ENCODE data around the gene ANKIB1.
"Not testable (repeated sequence)": the region's sequence is repeated elsewhere in the genome, so short reads cannot be mapped to it uniquely, and the experiment has no call there.

Gene ANKIB1

DNA sequence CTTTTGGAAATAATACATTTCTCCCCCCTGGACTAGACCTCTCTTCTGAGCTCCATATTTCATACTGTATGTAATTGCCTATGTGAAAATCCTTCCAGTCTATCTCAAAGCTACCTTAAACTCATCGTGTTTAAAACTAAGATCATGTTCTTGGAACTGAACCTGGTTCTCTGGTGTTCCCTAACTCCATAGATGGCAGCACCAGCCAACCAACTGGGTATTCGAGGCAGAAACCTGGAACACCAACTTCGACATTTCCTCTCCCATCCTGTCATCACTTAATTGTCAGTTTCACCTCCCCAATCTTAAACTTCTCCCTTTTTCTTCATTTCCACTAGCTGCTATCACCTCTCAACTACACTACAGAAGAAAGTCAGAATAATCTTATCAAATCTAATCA is 87.0 kb downstream of the ANKIB1 start:
- DNase-seq (ENCODE audit: low read depth), result no peak

GRCh38 chr7:92333866-92334265 is 88.1 kb downstream of the ANKIB1 start:
- no peak for DNase-seq (ENCODE audit: low read depth)

DNA sequence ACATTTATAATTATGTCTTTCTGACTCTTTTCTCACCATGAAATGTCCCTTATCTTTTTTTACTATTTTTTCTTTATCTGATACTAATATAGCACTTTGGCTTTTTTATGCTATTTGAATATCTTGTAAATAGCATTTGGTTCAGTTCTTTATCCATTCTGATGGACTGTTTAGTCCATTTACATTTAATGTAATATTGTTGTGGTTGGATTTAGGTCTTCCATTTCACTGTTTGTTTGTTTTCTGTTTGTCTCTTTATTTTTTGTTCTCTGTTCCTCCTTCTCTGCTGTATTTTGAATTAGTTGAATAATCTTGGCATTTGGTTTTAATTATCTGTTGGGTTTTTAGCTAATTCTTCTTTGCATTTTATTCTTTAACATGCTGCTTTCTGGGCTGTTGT is 89.8 kb downstream of the ANKIB1 start:
- no peak for DNase-seq (ENCODE audit: low read depth)

- DNase-seq (ENCODE audit: low read depth), result no peak
These were observed 91.0 kb downstream of the ANKIB1 start for GRCh38 chr7:92336662-92337340.

DNA sequence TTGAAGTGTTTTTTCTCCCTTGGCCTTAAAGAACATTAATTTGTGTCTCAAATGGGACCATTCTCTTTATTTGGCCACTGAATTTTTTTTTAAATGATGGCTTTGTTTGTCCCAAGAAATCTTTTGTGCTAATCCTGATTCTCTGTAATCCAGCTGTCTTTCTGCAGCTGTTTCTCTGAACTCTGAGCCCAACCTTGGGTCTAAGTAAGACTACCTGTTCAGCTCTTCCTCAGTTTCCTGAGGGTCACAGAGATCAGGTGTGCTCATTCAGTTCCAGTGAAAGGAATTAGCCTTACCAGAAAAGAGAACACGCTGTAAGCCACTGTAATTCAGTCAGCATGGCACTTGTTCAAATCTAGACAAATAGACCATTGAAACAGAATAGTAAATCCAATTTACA is 94.2 kb downstream of the ANKIB1 start:
- DNase-seq (ENCODE audit: low read depth), result no peak

- no peak for DNase-seq (ENCODE audit: low read depth)
These were observed 97.9 kb downstream of the ANKIB1 start for GRCh38 chr7:92343714-92344113.

GRCh38 chr7:92352009-92352408 is 106.2 kb downstream of the ANKIB1 start:
- no peak for DNase-seq (ENCODE audit: low read depth)

- DNase-seq (ENCODE audit: low read depth), result no peak
These were observed 108.4 kb downstream of the ANKIB1 start for GRCh38 chr7:92354214-92354613.

DNA sequence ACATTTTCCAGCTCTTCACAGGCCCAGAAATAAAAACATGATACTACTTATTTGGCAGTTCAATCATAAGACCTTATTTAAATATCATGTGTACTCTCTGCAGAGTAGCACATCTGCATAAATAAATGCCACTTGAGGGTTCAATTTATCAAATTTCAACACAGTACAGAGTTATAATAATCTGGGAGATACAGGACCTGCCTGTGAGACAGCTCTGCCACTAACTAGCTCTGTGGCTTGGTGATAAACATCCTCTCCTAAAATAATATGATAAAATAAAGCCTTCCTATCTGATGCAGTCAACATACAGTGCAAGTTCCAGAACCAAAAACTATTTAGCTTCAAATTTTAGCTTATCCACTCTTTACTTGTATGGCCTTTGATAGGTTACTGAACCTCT is 110.6 kb downstream of the ANKIB1 start:
- DNase-seq (ENCODE audit: low read depth), result no peak

GRCh38 chr7:92357260-92357659 is 111.5 kb downstream of the ANKIB1 start:
- no peak for DNase-seq (ENCODE audit: low read depth)

DNA sequence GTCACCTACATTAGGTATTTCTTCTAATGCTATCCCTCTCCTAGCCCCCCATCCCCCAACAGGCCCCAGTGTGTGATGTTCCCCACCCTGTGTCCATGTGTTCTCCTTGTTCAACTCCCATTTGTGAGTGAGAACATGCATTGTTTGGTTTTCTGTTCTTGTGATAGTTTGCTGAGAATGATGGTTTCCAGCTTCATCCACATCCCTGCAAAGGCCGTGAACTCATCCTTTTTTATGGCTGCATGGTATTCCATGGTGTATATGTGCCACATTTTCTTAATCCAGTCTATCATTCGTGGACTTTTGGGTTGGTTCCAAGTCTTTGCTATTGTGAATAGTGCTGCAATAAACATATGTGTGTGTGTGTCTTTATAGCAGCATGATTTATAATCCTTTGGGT is 113.4 kb downstream of the ANKIB1 start:
- not testable (repeated sequence) for DNase-seq (ENCODE audit: low read depth)

DNA sequence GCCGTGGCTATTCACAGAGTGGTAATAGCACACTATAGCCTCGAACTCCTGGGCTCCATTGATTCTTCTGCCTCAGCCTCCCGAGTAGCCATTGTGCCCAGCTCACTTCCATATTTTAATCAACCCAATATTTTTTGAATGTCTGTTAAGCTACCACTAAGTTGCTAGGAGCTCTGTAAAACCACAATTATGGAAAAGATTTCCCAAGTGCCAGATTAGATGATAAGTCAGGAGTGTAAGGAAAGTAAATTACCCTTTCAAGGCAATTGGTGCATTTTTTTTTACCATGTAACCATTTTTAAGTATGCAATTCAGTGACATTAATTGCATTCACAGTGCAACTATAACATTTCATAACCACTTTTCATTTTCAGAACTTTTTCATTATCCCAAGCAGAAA is 114.0 kb downstream of the ANKIB1 start:
- no peak for DNase-seq (ENCODE audit: low read depth)

DNA sequence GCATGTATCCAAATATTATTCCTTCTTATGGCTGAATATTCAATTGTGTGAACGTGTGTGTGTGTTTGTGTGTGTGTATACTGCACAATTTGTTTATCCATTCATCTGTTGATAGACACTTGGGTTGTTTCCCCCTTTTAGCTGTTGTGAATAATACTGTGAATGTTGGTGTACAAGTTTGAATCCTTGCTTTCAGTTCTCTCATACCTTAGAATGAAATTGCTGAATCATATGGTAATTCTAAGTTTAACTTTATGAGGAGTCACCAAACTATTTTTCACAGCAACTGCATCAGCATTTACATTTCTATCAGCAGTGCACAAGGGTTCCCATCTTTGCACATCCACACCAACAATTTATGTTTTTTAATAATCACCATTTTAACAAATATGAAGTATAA is 114.6 kb downstream of the ANKIB1 start:
- no peak for DNase-seq (ENCODE audit: low read depth)

DNA sequence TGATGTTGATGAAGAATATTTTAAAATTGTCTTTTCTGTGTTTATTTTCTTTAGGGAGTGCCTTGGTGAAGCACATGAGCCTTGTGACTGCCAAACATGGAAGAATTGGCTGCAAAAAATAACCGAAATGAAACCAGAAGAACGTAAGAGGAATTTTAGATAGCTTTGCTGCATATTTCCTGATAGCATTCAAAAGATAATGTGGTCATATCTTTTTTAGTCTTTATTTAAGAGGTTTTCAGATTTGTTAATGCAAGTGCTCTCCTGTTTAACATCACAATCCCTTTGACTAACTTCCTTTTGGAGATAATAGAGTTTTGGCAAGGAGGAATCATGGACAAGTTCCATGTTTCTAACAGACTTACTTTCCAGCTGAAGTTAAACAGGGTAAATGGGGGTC is 116.4 kb downstream of the ANKIB1 start:
- no peak for DNase-seq (ENCODE audit: low read depth)

DNA sequence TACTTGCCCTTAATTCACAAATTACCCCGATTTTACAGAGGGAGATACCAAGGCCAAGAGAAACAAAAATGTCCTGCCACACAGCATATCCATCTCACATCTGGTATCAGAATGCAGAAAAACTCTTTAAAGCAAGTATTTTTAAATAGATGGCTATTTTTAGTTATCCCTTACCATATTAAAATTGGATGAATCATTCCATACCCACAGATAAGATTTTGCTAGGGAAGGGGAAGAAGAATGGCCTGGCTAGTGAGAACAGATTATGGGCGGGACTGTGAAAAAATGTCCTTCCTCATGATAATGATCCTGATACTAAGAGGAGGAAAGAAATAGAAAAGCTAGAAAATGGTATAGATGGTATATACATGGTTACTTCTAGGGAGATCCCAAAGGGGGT is 121.0 kb downstream of the ANKIB1 start:
- DNase-seq (ENCODE audit: low read depth), result no peak

GRCh38 chr7:92368741-92369140 is 123.0 kb downstream of the ANKIB1 start:
- DNase-seq (ENCODE audit: low read depth), result no peak

- DNase-seq (ENCODE audit: low read depth), result no peak
These were observed 129.2 kb downstream of the ANKIB1 start for GRCh38 chr7:92375013-92375412.

GRCh38 chr7:92391071-92391470 is 145.3 kb downstream of the ANKIB1 start:
- no peak for DNase-seq (ENCODE audit: low read depth)

GRCh38 chr7:92397542-92397941 is 151.8 kb downstream of the ANKIB1 start:
- DNase-seq (ENCODE audit: low read depth), result no peak

- no peak for DNase-seq (ENCODE audit: low read depth)
These were observed 154.2 kb downstream of the ANKIB1 start for GRCh38 chr7:92400013-92400412.

GRCh38 chr7:92402920-92403759 is 157.4 kb downstream of the ANKIB1 start:
- no peak for DNase-seq (ENCODE audit: low read depth)

DNA sequence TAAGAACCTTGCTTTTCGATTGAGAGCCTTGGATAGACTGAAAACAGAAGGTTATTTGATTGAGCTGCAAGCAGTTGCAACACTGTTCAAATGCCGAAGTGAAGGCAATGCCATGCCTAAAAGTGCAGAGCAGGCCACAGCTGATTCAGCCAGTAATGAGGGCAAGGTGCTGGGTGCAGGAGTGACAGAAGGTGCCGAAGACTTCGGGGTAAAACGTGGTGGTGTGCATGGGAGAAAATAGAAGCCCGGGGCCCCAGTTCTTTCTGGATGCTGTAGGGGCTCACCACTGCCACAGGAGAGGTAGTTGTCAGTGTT is 157.9 kb downstream of the ANKIB1 start:
- DNase-seq (ENCODE audit: low read depth), result no peak

GRCh38 chr7:92404170-92404614 is 158.4 kb downstream of the ANKIB1 start:
- DNase-seq (ENCODE audit: low read depth), result no peak

- DNase-seq (ENCODE audit: low read depth), result no peak
These were observed 163.6 kb downstream of the ANKIB1 start for GRCh38 chr7:92409357-92409756.
